ENCODE data around the gene SEMA7A.
"Not testable (repeated sequence)": the region's sequence is repeated elsewhere in the genome, so short reads cannot be mapped to it uniquely, and the experiment has no call there.

SEMA7A gene, protein sequence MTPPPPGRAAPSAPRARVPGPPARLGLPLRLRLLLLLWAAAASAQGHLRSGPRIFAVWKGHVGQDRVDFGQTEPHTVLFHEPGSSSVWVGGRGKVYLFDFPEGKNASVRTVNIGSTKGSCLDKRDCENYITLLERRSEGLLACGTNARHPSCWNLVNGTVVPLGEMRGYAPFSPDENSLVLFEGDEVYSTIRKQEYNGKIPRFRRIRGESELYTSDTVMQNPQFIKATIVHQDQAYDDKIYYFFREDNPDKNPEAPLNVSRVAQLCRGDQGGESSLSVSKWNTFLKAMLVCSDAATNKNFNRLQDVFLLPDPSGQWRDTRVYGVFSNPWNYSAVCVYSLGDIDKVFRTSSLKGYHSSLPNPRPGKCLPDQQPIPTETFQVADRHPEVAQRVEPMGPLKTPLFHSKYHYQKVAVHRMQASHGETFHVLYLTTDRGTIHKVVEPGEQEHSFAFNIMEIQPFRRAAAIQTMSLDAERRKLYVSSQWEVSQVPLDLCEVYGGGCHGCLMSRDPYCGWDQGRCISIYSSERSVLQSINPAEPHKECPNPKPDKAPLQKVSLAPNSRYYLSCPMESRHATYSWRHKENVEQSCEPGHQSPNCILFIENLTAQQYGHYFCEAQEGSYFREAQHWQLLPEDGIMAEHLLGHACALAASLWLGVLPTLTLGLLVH

DNA sequence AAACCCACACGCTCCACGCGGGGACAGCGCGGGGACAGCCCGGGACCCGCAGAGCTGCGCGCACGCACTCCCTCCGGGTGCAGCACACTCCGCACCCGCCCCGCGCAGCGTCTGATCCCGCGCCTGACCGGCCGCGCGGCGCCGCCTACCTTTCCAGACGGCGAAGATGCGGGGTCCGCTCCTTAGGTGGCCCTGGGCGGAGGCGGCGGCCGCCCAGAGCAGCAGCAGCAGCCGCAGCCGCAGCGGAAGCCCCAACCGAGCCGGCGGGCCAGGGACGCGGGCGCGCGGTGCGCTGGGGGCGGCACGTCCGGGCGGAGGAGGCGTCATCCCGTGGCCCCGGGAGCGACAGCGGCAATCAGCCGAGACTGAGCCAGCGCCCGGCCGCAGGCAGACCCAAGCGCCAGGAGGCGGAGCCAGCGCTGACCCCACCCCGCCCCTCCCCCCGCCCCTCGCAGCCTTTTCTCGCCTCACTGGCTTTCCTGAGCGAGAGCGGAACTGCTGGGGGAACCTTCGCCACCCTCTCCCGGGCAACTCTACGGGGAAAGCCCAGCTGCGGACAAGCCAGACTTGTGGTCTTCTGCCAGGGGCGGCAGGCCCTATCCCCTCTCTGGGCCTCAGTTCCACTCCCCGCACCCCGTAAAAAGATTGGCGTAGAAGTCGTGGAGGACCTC is at the start of gene SEMA7A:
SEMA7A (minus strand) TSS at position 367 of the 671 bp plus-strand sequence; CDS start at position 327, 40 bp downstream.
- DNase-seq (ENCODE audit: low read depth in 2 of 2) = peak; percentile 48 to 61

DNA sequence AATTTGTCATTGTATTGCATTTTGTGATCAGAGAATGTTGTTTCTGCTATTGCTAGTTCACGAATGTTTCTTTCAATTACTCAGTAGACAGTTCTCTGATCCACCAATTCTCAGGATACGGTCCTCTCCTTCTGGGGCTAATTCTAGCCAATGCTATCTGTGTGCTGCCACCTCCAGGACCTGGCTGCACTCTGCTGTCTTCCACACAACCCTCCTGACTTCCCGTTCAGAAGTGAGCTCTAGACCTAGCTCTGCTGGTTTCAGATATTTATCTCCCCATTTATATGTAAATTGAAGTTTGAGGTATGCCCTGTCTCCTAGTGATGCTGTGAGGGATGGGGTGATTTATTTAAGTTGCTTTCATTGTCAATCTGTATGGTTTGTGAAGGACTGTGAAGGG is 48.9 kb upstream of the SEMA7A start:
- DNase-seq (ENCODE audit: low read depth in 2 of 2) = no peak

DNA sequence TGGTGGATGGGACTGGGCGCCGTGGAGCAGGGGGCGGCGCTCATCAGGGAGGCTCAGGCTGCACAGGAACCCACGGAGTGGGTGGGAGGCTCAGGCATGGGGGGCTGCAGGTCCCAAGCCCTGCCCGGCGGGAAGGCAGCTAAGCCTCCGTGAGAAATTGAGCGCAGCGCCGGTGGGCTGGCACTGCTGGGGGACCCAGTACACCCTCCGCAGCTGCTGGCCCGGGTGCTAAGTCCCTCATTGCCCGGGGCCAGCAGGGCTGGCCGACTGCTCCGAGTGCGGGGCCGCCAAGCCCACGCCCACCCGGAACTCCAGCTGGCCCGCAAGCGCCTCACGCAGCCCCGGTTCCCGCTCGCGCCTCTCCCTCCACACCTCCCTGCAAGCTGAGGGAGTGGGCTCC is 46.6 kb upstream of the SEMA7A start:
- not testable (repeated sequence) for DNase-seq (ENCODE audit: low read depth in 2 of 2)

DNA sequence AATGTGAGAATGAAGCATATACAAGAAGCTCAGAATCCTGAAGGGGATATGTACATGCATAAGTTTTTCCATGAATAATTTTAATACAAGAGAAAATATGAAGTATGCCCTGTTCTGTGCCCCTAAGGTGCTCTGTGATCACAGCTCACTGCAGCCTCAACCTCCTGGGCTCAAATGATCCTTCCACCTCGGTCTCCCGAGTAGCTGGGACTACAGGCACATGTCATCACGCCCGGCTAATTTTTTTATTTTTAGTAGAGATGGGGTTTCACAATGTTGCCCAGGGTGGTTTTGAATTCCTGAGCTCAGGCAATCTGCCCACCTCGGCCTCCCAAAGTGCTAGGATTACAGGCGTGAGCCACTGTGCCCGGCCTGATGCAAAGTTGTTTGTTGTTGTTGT is 37.9 kb upstream of the SEMA7A start:
- not testable (repeated sequence) for DNase-seq (ENCODE audit: low read depth in 2 of 2)

DNA sequence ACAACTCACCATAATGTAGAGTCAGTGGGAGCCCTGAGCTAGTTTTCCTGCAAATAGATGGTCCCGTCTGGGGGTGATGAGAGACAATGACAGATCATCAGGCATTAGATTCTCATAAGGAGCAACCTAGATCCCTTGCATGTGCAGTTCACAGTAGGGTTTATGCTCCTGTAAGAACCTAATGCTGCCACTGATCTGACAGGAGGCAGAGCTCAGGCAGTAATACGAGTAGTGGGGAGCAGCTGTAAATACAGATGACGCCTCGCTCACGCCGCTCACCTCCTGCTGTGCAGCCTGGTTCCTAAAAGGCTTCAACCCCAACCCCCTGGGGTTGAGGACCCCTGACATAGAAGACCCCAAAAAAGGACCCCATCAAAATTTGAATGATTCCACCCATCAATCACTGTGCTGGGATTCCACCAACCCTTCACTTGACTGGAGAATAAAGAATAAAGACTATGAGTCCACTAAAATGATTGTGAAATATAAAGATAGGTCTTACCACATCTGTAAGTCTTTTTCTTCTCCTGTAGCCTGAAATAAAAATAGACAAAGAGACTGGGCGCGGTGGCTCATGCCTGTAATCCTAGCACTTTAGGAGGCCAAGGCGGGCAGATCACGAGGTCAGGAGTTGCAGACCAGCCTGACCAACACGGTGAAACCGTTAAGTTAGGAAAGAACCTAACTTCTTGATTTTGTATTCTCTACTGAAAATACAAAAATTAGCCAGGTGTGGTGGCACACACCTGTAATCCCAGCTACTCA is 37.1 kb upstream of the SEMA7A start:
- DNase-seq (ENCODE audit: low read depth in 2 of 2) = no peak

DNA sequence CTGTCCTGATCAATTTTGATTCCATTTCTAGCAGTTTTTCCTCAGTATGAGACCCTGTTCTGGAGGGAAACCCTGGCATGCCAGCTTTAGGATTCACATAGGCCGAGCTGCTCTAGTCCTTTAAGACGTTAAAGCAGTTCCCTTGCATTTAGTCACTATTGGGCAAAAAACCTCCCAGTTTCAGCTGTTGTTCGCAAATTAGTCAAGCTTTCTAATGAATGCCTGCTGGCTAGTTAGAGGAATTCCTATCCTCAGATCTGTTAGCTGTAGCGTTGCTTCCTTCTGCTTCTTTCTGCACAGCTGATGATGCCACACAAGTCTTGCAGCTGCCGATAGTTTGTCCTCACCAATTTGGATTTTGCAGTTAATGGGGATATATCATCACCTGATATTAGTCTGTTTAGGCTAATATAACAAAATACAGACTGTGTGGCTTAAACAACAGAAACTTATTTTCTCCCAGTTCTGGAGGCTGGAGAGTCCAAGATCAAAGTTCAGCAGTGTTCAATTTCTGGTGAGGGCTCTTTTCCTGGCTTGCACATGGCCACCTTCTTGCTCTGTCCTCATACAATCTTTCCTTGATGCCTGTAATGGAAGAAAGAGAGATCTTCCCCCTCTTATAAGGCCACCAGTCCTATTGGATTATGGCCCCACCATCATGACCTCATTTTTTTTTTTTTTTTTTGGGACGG is 34.7 kb upstream of the SEMA7A start:
- no peak for DNase-seq (ENCODE audit: low read depth in 2 of 2)

DNA sequence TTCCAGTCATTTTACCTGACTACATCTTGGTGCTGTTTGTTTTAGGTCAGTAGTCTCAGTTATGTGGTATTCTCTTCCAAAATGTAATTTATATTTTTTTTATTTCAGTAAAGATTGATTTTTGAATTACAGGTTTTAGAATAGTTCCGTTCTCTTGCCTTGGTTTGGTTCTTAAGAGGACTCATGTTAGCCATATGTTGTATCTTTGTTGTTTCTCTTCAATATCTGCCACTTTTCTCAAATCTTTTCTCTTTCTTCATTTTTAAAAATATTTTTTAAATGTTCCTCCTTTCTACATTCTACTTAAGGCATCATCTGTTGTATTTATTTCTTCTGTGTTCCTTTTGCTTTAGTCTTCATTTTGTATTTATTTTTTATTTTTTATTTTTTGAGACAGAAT is 32.8 kb upstream of the SEMA7A start:
- no peak for DNase-seq (ENCODE audit: low read depth in 2 of 2)

DNA sequence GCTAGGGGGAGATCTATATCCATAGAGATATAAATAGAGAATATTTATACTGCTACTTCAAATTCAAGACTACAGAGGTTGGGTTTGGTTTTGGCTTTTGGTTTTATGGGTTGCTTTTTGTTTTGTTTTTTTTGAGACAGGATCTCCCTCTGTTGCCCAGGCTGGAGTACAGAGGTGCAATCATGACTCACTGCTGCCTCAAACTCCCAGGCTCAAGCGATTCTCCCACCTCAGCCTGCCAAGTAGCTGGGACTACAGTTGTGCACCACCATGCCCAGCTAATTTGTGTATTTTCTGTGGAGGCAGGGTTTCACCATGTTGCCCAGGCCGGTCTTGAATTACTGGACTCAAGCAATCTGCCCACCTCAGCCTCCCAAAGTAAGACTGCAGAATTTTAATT is 31.1 kb upstream of the SEMA7A start:
- DNase-seq (ENCODE audit: low read depth in 2 of 2) = no peak

DNA sequence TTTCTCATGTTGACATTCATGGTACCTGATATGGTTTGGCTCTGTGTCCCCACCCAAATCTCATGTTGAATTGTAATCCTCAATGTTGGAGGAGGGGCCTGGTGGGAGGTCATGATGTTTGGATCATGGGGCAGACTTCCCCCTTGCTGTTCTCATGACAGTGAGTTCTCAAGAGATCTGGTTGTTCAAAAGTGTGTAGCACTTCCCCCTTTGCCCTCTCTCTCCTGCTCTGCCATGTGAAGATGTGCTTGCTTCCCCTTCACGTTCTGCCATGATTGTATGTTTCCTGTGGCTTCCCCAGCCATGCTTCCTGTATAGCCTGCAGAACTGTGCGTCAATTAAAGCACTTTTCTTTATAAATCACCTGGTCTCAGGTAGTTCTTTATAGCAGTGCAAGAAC is 30.5 kb upstream of the SEMA7A start:
- DNase-seq (ENCODE audit: low read depth in 2 of 2) = no peak

DNA sequence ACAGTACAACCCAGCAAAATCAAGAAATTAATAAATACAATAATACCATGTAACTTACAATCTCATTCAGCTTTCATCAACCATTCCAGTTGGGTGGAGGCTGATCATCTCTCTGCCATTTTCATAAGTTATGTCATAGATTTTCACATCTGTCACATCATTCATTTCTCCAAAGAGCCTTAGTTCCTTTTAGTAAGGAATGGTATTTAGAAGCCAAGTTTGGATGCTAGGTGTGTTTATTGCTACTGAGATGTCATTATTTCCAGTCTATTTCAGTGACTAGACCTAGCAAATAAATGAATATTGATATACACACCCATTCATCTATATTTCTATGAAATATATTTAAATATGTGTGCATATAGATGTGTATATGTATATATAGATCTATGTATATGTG is 29.9 kb upstream of the SEMA7A start:
- no peak for DNase-seq (ENCODE audit: low read depth in 2 of 2)

DNA sequence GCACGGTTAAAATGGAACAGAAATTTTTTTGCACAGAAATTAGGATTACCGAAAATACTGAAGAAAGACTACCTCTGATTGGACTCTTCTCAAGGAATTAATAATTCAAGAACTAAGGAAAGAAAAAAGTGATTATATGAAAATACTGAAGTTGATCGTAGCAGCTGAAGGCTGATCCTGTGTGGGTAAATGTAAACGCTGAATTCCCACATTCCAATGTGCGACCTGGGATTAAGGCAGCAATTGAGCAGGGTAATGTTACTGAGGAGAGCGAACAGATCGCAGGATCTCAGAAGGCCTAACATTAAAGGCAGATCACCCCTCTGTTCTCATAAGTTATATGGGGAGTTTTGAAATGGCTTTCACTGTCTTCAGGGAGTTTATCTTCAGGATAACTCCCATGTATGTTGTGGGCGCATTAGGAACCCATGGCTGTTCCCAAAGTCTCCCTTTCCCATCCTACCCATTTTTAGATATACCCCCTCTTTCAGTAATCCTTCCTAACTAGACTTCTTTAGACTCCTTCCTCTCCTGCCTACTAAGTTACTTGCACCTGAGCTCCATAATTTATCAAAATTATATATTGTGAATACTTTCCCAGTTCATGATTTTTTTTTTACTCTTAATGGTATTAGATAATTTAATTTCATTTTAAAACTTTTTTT is 28.2 kb upstream of the SEMA7A start:
- no peak for DNase-seq (ENCODE audit: low read depth in 2 of 2)

DNA sequence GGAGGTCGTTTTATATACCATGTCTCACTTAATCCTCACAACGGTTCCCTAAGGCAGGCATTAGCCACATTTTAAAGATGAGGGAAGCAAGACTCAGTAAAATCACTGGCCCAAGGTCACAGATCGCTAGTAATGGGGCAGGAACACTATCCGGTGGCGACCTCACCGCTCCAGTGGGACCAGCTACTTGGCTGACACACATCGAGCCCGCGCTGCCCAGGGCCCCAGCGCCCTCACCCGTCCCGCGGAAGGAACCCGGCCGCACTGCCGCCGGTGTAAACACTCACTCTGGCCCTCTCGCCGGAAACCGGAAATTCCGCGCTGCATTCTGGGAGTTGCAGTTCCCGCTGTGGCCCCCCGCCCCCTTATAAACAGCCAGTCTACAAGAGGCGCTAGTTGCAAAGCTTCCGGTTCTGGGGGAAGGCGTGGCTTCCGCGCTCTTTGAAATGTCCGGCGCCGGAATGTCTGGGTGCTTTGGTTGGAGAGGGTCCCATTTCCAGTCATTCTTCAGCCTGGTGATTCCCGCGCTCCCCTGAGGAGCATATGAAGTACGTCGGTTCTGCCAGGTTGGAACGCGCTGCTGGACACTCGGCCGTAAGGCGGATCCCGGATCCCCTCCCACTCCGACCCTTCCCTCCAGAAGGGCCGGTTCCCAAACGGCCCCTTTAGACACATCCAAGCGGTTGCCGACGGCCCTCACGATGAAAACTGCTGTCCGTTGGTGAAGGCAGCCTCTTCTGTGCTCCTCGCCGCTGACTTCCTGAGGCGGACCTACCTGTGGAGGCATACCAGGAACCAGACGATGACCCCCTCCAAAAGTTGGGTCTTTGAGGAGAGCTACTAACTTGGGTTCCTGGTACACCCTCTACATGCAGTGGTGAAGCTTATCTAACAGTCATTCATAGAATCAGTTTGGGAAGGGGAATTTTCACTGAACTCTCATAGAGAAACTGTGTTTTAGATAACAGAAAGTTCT is 27.4 kb upstream of the SEMA7A start, which contains the start of gene UBL7:
UBL7 (minus strand) TSS at position 290 of the 976 bp plus-strand sequence. CDS start 2,293 bp downstream, outside the sequence.
- DNase-seq (ENCODE audit: low read depth in 2 of 2) = peak; percentile 93 to 94

DNA sequence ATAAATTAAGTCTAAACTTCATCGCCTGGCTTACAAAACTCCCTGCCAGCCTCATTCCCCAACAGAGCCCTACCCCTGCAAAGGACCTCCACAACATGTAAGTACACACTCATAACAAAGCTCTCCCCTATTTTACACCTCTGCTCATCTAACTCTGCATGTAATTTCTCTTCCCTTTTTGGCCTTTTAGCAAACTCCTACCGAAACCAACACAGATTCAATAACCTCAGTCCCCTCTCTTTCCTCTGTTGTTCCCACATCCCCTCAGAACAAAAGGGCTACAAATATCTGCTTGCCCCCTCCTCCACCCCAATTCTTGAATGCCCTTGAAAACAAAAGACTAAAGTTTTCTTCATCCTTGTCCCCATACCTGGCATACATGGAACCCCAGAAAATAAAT is 26.5 kb upstream of the SEMA7A start:
- DNase-seq (ENCODE audit: low read depth in 2 of 2) = no peak

DNA sequence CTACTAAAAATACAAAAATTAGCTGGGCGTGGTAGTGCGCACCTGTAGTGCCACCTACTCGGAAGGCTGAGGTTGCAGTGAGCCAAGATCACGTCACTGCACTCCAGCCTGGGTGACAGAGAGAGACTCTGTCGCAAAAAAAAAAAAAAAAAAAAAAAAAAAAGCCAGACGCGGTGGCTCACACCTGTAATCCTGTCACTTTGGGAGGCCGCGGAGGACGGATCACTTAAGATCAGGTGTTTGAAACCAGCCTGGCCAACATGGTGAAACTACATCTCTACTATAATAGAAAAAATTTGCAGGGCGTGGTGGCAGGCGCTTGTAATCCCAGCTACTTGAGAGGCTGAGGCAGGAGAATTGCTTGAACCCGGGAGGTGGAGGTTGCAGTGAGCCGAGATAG is 26.0 kb upstream of the SEMA7A start:
- not testable (repeated sequence) for DNase-seq (ENCODE audit: low read depth in 2 of 2)

DNA sequence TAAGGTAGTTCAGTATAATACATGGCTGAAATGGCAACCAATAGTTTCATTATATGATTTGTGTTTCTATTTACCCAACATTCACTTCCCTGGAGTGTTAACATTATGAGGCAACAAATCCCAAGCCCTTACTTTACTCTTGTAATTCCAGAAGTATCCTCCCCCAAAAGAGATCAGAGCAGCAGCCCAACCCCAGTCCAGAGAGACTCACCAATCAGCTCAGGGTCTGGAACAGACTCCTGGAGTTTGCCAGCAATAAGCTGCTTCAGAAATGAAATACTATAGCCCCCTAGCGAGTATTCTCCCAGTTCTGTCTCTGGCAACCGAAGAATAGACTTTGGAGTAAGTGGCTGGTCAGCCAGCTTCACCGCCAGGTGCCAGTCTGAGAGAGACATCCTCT is 24.7 kb upstream of the SEMA7A start:
- no peak for DNase-seq (ENCODE audit: low read depth in 2 of 2)

DNA sequence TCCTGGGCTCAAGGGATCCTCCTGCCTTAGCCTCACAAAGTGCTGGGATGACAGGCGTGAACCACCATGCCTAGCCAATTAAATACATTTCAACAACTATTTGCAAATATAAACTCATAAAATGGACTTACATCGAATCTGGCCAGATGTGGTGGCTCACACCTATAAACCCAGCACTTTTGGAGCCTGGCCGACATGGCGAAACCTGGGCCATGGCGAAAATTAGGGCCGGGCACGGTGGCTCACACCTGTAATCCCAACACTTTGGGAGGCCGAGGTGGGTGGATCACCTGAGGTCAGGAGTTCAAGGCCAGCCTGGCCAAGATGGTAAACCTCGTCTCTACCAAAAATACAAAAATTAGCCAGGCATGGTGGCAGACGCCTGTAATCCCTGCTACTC is 23.3 kb upstream of the SEMA7A start:
- not testable (repeated sequence) for DNase-seq (ENCODE audit: low read depth in 2 of 2)

DNA sequence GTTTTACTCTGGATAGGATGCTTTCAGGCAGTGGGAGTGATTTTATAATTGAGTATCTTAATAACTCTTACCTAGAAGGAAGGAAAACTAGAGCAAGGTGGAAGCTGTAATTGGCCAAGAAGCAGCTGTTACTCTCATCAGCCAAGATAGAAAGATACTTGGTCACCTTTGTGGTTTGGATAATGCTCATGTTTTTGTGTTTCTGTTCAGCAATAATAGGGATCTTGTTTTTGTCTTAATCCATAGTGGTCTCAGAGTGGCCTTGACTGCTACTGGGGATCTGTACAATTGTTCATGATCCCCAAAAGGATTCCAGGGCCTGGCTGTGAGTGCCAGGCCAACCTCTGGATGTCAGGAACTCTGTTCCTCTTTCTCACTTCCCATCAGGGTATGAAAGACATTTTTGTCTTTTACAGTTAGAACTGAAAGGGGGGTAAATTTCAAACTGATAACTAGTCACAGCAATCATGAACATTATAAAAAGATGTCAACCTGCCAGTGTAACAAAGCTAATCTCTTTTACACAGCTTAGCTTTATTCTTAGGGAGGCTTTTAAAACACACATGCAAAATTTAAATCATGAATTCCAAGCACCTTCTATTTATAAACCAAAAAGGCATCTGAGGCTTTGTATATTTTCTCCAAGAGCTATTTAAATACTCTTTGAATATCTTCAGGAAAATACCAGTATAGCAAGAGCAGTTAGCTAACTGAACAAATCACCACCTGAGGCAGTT is 21.2 kb upstream of the SEMA7A start:
- no peak for DNase-seq (ENCODE audit: low read depth in 2 of 2)

DNA sequence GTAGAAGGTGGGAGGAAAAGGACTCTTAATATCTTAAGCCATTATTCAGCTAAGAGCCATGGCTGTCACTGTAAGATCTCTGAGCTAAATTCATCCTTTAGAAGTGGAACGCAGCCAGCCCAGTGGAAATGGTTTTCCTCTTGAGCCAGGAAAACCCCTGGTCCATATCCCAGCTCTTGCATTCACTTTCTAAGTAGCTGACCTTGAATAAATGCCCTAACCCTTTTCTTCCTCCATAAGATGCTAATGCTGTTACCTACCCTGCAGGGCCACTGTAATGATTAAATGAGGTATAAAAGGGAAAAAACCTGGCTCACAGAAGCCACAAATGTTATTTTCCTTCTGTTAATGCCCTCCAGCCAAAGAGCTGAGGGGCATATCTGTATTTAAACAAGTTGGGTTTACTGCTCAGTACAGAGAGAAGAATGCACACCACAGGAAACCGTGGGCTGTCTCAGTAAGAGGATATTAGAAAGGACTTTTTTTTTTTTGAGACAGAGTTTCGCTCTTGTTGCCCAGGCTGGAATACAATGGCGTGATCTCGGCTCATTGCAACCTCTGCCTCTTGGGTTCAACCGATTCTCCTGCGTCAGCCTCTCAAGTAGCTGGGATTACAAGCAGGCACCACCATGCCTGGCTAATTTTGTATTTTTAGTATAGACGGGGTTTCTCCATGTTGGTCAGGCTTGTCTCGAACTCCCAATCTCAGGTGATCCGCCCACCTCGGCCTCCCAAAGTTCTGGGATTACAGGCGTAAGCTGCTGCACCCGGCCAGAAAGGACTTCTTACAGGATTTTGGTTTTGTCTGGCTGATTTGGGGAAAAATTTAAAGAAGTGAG is 20.4 kb upstream of the SEMA7A start:
- no peak for DNase-seq (ENCODE audit: low read depth in 2 of 2)

Measured in stimulated activated CD8-positive, alpha-beta memory T cell treated with anti-CD3 and anti-CD28 coated beads, Interleukin-7, amount 100 ng/mL, for 1 hour (primary cell).